ENCODE results near the gene OR2M2. TPM values are rescaled to one million over a fixed set of nuclear protein-coding genes. Genes with fewer than 3 reads are reported as not detected.

OR2M2 gene
- total RNA-seq, 3 donors from 2014 or later (not counting 1 experiment from before 2014, with no cell fraction given), result not detected

Other genes starting within 250 kb of the OR2M2 start
- not detected for gene OR2AJ1, start 249.9 kb upstream of the OR2M2 start, total RNA-seq
- gene OR2L8, start 226.0 kb upstream of the OR2M2 start, total RNA-seq, result 1 to 10 TPM in 1 of 3 donors, not detected in 2; 1.1 TPM
- under 1 TPM in 1 of 3 donors, not detected in 2; 0.88 TPM for gene OR2AK2, start 209.6 kb upstream of the OR2M2 start, total RNA-seq
- gene OR2L5, start 161.2 kb upstream of the OR2M2 start, total RNA-seq, result not detected
- under 1 TPM in 2 of 3 donors, not detected in 1; 0.18 to 0.19 TPM for gene OR2L2, start 144.8 kb upstream of the OR2M2 start, total RNA-seq
- gene OR2L3, start 128.0 kb upstream of the OR2M2 start, total RNA-seq, result not detected
- under 1 TPM in 1 of 3 donors, not detected in 2; 0.20 TPM for gene OR2L13, start 79.6 kb upstream of the OR2M2 start, total RNA-seq
- gene OR2M5, start 29.7 kb upstream of the OR2M2 start, total RNA-seq, result not detected
- not detected for gene OR2M3, start 22.4 kb downstream of the OR2M2 start, total RNA-seq
- not detected for gene OR2M4, start 56.6 kb downstream of the OR2M2 start, total RNA-seq
- gene OR2T33, start 103.2 kb downstream of the OR2M2 start, total RNA-seq, result not detected
- not detected for gene OR2T12, start 128.6 kb downstream of the OR2M2 start, total RNA-seq
- gene OR2M7, start 149.7 kb downstream of the OR2M2 start, total RNA-seq, result not detected
- not detected for gene OR14C36, start 174.0 kb downstream of the OR2M2 start, total RNA-seq
- gene OR2T4, start 186.8 kb downstream of the OR2M2 start, total RNA-seq, result not detected
- gene OR2T6, start 200.9 kb downstream of the OR2M2 start, total RNA-seq, result not detected
- not detected for gene OR2T1, start 228.2 kb downstream of the OR2M2 start, total RNA-seq